Measurements from ENCODE around the gene KPNB1. TPM values are rescaled to one million over a fixed set of nuclear protein-coding genes. Genes with fewer than 3 reads are reported as not detected.
"Not testable (repeated sequence)": the region's sequence is repeated elsewhere in the genome, so short reads cannot be mapped to it uniquely, and the experiment has no call there.

Gene KPNB1
- polyA plus RNA-seq, 1 donor from 2014 or later = 117 TPM

DNA sequence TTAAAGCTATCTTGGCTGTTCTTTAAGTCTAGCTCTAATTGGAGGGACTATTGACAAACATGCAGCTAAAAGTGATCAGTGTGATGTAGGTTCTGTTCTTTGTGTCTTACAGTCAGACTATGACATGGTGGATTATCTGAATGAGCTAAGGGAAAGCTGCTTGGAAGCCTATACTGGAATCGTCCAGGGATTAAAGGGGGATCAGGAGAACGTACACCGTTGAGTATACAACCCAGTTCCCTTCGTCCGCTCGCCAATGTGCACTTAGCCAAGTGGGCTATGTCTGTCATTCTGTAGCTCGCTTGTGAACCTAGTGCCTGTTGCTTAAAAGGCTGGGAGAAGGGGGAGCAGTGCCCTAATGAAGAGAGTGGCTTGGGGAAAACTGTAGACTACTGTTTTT lies 28.5 kb downstream of the KPNB1 start:
- H3K4me3 ChIP-seq (ENCODE audit: low read length) = no peak overlapping the region
- H3K9me3 ChIP-seq (ENCODE audit: low read length) = no peaks in the 10 kb centered on the region
- H3K9ac ChIP-seq (ENCODE audit: low read length) = no peak overlapping the region
- H2AFZ ChIP-seq (ENCODE audit: low read depth, low read length) = no peak overlapping the region
- no peak overlapping the region for H3K27ac ChIP-seq (ENCODE audit: low read length)
- no peaks in the 10 kb centered on the region for H3K27me3 ChIP-seq (ENCODE audit: insufficient read depth, low read depth, low read length)
- H3K36me3 ChIP-seq (ENCODE audit: insufficient read depth, low read length) = peaks cover 19% of the 10 kb centered on the region
- H3K79me2 ChIP-seq (replicated peaks; ENCODE audit: insufficient read depth, low read length) = no peaks in the 10 kb centered on the region
- no peaks in the 10 kb centered on the region for H3K9me2 ChIP-seq (ENCODE audit: insufficient read depth, low read length)
- H4K20me1 ChIP-seq (ENCODE audit: insufficient read depth) = no peaks in the 10 kb centered on the region
- H3F3A ChIP-seq (ENCODE audit: insufficient read depth, low read length, poor library complexity, severe bottlenecking) = no peaks in the 10 kb centered on the region
- no peak overlapping the region for H3K4me2 ChIP-seq (ENCODE audit: low read length)
- TF ChIP-seq POLR2AphosphoS5 (IDR thresholded peaks at IDR 0.05) (no peak), TAF1 (IDR thresholded peaks at IDR 0.05; ENCODE audit: low read depth) (no peak), EZH2 (IDR thresholded peaks at IDR 0.05; ENCODE audit: borderline replicate concordance, insufficient read depth, low read length, poor library complexity, severe bottlenecking) (no peak), EP300 (conservative IDR thresholded peaks at IDR 0.05; ENCODE audit: poor library complexity, severe bottlenecking) (no peak), MXI1 (conservative IDR thresholded peaks at IDR 0.05; ENCODE audit: poor library complexity, severe bottlenecking) (no peak), SMC3 (conservative IDR thresholded peaks at IDR 0.05; ENCODE audit: poor library complexity) (no peak), RAD21 (conservative IDR thresholded peaks at IDR 0.05) (no peak)
- TF ChIP-seq, protein P1, sequence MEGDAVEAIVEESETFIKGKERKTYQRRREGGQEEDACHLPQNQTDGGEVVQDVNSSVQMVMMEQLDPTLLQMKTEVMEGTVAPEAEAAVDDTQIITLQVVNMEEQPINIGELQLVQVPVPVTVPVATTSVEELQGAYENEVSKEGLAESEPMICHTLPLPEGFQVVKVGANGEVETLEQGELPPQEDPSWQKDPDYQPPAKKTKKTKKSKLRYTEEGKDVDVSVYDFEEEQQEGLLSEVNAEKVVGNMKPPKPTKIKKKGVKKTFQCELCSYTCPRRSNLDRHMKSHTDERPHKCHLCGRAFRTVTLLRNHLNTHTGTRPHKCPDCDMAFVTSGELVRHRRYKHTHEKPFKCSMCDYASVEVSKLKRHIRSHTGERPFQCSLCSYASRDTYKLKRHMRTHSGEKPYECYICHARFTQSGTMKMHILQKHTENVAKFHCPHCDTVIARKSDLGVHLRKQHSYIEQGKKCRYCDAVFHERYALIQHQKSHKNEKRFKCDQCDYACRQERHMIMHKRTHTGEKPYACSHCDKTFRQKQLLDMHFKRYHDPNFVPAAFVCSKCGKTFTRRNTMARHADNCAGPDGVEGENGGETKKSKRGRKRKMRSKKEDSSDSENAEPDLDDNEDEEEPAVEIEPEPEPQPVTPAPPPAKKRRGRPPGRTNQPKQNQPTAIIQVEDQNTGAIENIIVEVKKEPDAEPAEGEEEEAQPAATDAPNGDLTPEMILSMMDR (IDR thresholded peaks at IDR 0.05; ENCODE audit: poor library complexity, severe bottlenecking) = no peak
- TF ChIP-seq, protein P2, sequence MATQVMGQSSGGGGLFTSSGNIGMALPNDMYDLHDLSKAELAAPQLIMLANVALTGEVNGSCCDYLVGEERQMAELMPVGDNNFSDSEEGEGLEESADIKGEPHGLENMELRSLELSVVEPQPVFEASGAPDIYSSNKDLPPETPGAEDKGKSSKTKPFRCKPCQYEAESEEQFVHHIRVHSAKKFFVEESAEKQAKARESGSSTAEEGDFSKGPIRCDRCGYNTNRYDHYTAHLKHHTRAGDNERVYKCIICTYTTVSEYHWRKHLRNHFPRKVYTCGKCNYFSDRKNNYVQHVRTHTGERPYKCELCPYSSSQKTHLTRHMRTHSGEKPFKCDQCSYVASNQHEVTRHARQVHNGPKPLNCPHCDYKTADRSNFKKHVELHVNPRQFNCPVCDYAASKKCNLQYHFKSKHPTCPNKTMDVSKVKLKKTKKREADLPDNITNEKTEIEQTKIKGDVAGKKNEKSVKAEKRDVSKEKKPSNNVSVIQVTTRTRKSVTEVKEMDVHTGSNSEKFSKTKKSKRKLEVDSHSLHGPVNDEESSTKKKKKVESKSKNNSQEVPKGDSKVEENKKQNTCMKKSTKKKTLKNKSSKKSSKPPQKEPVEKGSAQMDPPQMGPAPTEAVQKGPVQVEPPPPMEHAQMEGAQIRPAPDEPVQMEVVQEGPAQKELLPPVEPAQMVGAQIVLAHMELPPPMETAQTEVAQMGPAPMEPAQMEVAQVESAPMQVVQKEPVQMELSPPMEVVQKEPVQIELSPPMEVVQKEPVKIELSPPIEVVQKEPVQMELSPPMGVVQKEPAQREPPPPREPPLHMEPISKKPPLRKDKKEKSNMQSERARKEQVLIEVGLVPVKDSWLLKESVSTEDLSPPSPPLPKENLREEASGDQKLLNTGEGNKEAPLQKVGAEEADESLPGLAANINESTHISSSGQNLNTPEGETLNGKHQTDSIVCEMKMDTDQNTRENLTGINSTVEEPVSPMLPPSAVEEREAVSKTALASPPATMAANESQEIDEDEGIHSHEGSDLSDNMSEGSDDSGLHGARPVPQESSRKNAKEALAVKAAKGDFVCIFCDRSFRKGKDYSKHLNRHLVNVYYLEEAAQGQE (IDR thresholded peaks at IDR 0.05; ENCODE audit: borderline replicate concordance) = no peak

- Histone ChIP-seq H3K27ac (ENCODE audit: low read length) (no peak overlapping the region), H2AFZ (ENCODE audit: low read depth, low read length) (no peak overlapping the region), H3K36me3 (ENCODE audit: insufficient read depth, low read length) (peaks cover 14% of the 10 kb centered on the region), H3K4me3 (ENCODE audit: low read length) (no peak overlapping the region), H3K9ac (ENCODE audit: low read length) (no peak overlapping the region), H4K20me1 (ENCODE audit: insufficient read depth) (no peaks in the 10 kb centered on the region), H3K9me2 (ENCODE audit: insufficient read depth, low read length) (no peaks in the 10 kb centered on the region), H3K79me2 (replicated peaks; ENCODE audit: insufficient read depth, low read length) (no peaks in the 10 kb centered on the region), H3F3A (ENCODE audit: insufficient read depth, low read length, poor library complexity, severe bottlenecking) (no peaks in the 10 kb centered on the region), H3K9me3 (ENCODE audit: low read length) (no peaks in the 10 kb centered on the region), H3K4me2 (ENCODE audit: low read length) (no peak overlapping the region), H3K27me3 (ENCODE audit: insufficient read depth, low read depth, low read length) (no peaks in the 10 kb centered on the region)
- TF ChIP-seq RAD21 (conservative IDR thresholded peaks at IDR 0.05) = no peak
- TF ChIP-seq TAF1 (IDR thresholded peaks at IDR 0.05; ENCODE audit: low read depth) = no peak
Observed at GRCh38 chr17:47682138-47682537, 32.4 kb downstream of the KPNB1 start.

DNA sequence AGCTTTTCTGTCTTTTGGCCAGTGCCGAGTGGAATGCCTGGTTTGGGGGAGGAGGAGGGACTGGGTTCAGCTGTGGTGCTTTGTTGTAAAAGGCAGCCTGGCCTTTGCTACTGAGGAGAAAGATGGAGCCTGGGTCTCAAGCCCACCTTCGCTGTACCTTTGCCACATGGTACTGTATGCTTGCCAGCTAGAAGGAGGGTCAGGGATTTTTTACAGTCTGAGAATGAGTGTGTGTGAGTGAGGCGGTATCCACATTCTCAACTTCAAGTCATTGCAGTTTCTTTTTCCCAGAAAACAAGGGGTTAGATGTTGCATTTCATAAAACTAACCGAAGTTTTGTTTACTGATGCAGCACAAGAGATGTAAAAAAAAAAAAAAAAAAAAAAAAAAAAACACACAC lies 33.0 kb downstream of the KPNB1 start:
- H3K9me2 ChIP-seq (ENCODE audit: insufficient read depth, low read length); H3K27ac ChIP-seq (ENCODE audit: low read length); H2AFZ ChIP-seq (ENCODE audit: low read depth, low read length); H3K4me3 ChIP-seq (ENCODE audit: low read length); H3K79me2 ChIP-seq (replicated peaks; ENCODE audit: insufficient read depth, low read length); H3K27me3 ChIP-seq (ENCODE audit: insufficient read depth, low read depth, low read length); H3K4me2 ChIP-seq (ENCODE audit: low read length); H4K20me1 ChIP-seq (ENCODE audit: insufficient read depth); H3K9me3 ChIP-seq (ENCODE audit: low read length); H3K9ac ChIP-seq (ENCODE audit: low read length); H3F3A ChIP-seq (ENCODE audit: insufficient read depth, low read length, poor library complexity, severe bottlenecking): not testable (repeated sequence)
- peaks cover 10% of the 10 kb centered on the region for H3K36me3 ChIP-seq (ENCODE audit: insufficient read depth, low read length)
